ENCODE results near the gene PHC2.

The PHC2 gene

GRCh38 chr1:33414879-33415278 is 16.0 kb downstream of the PHC2 start:
- no peak for DNase-seq

DNA sequence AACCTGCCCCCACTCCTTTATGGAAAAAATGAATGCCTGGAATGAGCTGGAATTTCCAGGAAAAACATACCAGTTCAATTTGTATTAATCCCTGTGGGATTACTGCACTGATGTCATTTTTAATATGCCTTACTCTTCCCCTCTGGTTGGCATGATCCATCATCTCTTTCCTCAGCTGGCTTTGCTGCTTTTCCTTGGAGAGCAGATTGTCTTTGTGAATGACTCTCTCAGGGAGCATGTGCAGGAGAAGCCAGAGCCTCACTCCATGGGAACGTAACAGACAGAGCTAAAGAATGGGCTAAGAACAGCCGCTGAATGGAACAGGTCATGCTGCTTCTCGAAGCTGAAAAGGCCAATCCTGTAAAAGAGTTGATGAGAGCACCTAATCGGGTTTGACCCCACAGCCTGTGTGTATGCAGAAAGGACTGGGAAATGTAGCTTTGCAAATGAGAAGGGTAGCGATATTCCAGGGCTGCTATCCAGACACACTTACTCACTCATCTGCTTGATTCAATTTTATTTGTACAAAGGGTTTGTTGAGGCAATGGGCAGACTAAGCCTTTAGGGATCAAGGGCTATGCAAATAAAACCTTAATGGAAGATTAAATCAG is 20.7 kb downstream of the PHC2 start:
- peak; percentile 30 for DNase-seq

- DNase-seq: no peak
Measured at GRCh38 chr1:33408093-33408436, 22.8 kb downstream of the PHC2 start.

GRCh38 chr1:33407352-33408092 is 23.4 kb downstream of the PHC2 start:
- DNase-seq: no peak

DNA sequence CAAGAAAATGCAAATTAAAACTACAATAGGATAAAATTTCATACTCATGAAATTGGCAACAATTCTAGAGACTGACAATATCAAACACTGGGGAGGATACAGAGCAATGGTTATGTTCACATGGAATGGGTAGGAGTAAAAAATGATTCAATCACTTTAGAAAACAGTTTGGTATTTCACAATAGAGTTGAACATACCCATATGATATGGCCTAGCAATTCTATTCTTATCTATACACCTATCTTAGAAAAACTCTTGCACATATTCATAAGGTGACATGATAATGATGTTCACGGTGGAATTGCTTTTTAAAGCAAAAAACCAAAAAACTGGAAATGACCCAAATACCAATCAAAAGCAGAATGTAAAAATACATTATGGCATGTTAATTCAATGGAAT is 28.7 kb downstream of the PHC2 start:
- no peak for DNase-seq

DNA sequence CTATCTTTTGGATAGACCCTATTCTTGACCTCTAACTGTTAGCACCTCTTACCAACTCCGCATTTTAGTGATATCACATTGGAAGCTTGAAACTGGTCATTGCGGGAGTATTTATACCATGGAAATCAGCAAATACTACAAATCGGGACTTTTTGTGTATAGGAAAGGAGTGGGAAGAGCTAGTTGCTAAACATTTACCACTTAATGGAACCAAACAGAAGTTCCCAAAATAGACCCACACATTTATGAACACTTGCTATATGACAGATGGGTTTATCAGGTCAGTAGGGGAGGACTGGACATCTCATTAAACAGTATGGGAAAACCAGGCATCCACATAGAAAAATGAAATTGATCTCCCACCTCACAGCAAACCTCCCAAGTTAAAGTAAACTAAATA is 29.4 kb downstream of the PHC2 start:
- DNase-seq: no peak

DNA sequence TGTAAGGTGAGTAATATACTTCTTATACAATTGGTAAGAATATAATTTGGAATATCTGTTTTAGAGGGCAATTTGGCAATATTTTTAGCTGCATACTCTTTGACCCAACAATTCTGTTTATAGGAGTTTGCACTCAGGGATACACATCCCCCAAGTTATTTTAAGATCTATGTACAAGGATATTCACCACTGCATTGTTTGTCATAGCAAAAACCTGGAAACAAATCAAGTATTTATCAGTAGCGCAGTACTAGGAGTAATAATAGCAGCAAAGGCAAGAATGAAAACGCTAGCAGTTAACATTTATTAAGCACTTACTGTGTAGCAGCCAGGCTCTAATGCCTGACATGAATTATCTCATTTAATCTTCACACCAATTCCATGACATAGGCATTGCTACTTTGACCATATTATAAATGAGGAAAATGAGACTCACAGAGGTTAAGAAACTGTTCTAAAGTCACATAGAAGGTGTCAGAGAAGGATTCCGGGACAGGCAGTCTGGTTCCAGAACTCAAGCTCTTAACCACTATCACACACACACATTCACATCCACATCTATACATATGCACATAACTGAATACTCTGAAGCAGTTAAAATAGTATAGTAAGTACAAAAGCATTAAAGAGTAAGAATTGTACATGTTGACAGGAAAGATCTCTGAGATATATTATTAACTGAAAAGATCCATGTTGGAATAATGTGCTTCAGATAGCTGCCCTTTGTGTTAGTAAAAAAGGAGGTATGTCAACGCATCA is 30.6 kb downstream of the PHC2 start:
- no peak for DNase-seq

DNA sequence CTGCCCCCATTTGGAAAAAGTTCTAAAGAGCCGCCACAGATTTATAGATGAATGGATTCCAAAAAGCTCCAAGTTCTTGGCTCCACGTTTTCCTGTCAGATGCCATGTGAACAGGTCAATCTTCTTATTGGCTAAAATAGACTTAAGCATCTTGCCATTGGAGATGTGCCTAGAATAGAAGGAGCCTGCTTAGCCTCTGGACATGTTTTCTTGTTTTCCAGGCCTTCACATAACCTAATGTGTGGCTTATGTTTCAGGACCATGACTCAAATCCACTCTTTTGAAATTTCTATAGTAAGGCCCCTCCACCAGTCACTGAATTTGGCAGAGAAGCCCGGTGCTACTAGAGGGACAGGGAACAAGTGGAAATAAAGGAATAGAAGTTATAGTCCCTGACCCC is 31.5 kb downstream of the PHC2 start:
- no peak for DNase-seq

GRCh38 chr1:33397994-33398393 is 32.9 kb downstream of the PHC2 start:
- no peak for DNase-seq

DNA sequence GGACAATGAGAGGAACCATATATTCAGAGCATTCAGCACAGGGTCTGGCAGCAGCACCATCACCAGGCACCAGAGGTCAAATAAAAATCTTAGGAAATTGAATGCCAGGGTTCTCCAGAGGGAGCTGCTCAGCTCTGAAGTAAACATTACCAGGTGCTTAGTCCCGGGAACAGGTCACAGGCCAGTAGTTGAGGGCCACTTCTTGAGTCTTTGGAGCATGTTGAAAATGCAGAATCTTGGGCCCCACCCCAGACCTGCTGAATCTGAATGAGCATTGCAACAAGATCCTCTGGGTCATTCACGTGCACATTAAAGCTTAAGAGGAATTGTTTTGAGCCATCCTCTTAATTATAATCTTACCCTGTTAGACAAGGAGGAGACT is 33.8 kb downstream of the PHC2 start:
- no peak for DNase-seq

- DNase-seq: no peak
Measured at GRCh38 chr1:33396188-33397124, 34.4 kb downstream of the PHC2 start.

GRCh38 chr1:33394770-33395169 is 36.1 kb downstream of the PHC2 start:
- DNase-seq: no peak

- no peak for DNase-seq
Measured at GRCh38 chr1:33393991-33394390, 36.9 kb downstream of the PHC2 start.

- DNase-seq: no peak
Measured at GRCh38 chr1:33393524-33393923, 37.4 kb downstream of the PHC2 start.

- DNase-seq: no peak
Measured at GRCh38 chr1:33392639-33393038, 38.3 kb downstream of the PHC2 start.

DNA sequence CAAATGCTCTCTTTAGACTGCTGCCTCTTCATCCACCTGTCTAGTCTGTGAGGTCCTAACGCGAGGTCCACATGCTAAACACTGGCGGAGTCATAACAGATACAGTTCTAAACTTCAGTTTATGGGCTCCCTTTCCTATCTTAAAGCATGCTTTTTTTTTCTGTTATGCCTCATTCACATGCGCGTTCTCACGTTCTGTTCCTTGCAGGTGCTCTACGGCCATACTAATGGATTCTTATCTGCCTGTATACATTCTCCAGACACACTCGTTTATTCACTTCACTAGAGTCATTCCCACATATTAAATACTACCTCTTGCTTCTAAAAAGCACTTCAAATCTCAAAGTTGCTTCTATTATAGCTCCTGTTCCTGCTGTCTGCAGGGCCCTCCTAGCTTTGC is 38.7 kb downstream of the PHC2 start:
- no peak for DNase-seq

- DNase-seq: no peak
Measured at GRCh38 chr1:33391343-33392078, 39.4 kb downstream of the PHC2 start.

DNA sequence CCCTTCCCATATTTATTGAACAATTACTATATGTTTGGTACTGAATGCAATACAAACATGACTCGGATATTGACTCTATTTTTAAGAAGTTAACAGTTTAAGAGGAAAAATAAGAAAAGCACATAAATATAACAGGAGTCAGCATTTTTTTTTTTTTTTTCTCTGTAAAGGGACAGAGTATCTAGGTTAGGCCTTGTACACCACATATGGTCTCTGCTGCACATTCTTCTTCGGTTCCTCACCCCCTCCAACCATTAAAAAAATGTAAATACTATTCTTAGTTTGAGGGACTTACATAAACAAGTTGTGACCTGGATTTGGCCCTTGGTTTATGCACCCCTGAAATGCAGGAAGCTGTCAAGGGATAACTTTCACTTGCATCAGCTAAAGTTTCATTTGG is 40.4 kb downstream of the PHC2 start:
- DNase-seq: peak; percentile 91

GRCh38 chr1:33388805-33389771 is 41.8 kb downstream of the PHC2 start:
- peak; percentile 85 for DNase-seq

DNA sequence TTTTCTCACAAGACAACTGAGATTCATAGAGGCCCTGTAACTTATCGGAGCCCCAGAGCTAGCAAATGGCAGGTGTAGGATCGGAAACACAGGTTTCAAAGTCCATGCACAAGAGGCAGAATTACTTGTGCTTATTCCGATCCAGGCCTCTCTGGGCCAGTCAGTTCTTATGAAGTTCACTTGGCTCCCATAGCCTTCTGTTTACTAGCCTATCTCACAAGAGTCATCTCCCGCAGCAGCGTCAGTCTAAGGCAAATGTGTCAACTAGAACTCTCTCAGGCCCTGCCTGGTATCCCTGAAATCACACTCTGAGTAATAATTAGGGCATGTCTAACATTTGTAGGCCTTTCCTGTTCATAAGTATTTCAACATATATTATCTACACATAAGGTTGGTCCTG is 43.3 kb downstream of the PHC2 start:
- DNase-seq: peak; percentile 85

DNA sequence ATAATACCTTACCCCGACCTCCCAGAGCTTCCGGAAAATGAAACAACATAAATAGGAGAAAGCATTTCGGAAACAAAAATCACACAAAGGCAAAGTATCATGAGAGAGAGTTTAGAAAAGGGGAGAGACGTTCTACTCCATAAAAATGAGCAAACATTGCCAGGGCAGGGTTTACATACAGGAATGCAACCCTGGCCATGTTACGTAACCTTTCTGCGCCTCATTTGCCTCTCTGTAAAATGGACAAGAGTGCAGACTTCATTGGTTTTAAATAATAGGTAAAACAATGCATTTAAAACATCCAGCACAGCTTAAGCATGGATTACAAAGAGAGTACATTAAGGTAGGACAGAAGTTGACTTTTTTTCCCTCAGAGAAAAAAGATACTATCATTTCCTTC is 45.6 kb downstream of the PHC2 start:
- DNase-seq: no peak

All from EL (cell line).